GM12872 (cell line): ENCODE measurements around the gene PGAM1.
A peak's percentile ranks its signal among the peaks of the same experiment; 100 is the strongest.

Source experiments
- TF ChIP-seq, protein P1 (sequence below): IDR thresholded peaks from 3 replicates; pipeline ENCODE4 v1.5.1; 2011; ENCODE audit warnings: low read depth, mild to moderate bottlenecking, low read length, moderate library complexity; ENCODE audit not compliant: insufficient read depth

PGAM1 gene

DNA sequence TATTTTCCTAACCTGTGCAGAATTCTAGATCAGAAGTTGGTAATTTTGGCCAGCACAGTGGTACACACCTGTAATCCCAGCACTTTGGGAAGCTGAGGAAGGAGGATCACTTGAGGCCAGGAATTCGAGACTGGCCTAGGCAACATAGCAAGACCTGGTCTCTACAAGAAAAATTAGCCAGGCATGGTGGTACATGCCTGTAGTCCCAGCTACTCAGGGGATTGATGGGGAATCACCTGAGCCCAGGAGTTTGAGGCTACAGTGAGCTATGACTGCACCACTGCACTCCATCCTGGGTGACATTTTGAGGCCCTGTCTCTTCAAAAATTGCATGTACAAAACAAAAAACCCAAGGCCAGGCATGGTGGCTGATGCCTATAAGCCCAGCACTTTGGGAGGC lies 8.6 kb downstream of the PGAM1 start:
- TF ChIP-seq, protein P1, sequence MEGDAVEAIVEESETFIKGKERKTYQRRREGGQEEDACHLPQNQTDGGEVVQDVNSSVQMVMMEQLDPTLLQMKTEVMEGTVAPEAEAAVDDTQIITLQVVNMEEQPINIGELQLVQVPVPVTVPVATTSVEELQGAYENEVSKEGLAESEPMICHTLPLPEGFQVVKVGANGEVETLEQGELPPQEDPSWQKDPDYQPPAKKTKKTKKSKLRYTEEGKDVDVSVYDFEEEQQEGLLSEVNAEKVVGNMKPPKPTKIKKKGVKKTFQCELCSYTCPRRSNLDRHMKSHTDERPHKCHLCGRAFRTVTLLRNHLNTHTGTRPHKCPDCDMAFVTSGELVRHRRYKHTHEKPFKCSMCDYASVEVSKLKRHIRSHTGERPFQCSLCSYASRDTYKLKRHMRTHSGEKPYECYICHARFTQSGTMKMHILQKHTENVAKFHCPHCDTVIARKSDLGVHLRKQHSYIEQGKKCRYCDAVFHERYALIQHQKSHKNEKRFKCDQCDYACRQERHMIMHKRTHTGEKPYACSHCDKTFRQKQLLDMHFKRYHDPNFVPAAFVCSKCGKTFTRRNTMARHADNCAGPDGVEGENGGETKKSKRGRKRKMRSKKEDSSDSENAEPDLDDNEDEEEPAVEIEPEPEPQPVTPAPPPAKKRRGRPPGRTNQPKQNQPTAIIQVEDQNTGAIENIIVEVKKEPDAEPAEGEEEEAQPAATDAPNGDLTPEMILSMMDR, result no peak

DNA sequence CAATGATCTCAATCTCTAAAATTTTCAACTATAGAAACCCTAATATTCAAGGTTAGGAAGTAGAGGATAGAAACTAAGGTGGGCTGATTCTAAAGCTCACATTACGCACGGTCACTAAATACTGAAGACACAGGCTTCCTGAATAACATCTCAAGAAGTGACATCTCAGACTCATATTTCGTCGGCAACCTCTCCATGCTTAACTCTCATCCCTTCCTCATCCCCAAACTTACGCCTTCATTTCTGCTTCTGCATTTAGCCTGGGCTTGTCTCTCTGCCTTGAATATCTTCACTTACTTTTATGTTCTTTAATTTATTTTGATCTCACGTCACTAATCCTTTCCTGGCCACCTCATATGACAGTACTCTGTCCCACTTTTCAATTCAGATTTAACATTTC lies 9.2 kb downstream of the PGAM1 start:
- TF ChIP-seq, protein P1, result no peak

DNA sequence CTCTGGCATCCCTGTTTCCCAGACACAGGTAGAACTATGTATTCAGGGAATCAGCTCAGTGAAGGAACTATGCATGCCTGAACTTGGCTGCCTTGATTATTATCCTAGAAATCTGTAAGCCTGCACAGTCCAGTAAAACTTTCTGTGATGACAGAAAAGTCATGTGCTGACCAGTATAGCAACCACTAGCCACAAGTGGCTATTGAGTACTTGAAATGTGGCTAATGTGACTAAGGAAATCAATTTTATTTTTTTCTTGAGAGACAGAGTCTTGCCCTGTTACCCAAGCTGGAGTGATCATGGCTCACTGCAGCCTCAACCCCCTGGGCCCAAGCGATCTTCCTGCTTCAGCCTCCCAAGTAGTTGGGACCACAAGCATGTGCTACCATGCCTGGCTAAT lies 16.3 kb downstream of the PGAM1 start:
- TF ChIP-seq, protein P1, result no peak

DNA sequence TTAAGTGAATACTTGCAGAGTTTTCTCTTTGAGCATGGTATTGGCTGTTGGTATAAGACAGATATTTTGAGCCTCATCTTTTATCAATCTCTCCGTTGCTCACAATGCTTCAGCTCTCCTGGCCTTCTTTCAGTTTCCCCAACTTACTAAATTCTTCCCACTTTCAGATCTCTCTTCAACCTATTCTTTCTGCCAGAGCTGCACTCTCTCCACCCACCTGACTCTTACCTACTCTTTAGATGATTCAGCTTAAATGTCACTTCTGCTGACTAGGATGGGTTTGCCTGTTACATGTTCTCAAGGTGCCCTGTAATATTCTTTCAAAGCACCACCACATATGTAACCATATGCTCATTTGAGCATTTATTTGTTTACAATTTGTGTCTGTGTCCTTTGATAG lies 18.2 kb downstream of the PGAM1 start:
- TF ChIP-seq, protein P1, result no peak

DNA sequence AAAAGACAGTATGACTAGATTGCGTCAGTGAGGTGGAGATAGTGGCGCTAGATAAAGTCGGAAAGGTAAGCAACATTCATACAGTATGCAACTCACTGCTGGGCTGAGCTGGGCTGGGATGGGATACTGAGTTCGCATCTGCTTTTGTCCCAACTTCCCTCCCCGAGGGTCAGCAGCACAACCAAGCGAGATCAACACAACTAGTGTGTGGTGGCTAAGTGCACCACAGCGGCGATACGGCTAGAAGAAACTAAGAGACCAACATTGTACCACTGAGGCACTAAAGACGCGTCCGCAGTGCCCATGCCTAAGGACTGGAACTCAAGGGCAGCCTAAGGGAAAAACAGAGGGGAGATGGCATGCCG lies 19.3 kb downstream of the PGAM1 start:
- TF ChIP-seq, protein P1, result no peak

DNA sequence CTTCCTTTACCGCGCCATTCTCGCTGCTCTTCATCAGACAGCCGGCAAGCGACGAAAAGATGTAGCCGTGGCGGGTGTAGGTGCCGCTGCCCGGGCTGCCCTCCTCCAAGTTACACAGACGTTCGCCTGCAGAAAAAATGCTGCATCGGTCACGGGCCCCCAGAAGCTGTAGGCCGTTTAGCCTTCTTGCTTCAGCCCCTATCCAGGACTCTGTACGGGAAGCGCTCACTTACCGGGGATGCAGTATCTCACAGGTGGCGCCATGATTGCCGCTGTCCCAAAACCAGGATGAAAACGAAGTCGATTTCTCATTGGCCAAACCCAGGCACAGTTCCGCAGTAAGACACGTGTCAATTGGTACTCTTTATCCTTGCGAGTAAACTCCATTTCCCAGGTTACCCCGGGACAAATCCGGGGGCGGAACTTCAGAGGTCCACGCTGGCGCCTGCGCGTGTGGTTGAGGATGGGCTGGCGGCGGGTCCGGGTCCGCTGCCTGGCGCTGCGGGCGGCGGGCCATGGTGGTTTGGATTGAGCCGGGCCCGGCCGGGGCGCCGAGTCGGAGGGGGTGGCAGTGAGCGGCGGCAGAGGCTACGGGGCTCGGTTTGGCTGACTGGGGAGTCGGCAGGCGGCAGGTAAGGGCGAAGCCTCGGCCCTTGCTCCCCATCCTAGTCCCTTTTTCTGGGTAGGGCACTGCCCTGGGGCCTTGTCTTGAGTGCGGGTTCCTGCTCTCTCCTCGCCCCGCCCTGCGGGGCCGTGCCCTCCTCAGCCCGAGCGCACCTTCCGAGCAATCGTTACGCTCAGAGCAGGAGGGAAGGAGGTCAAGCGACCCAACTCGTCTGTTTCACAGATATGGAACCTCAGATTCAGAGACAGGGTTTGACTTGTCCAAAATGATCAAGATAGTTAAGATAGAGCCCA lies 20.0 kb downstream of the PGAM1 start, which contains the start of the genes EXOSC1 and ZDHHC16:
EXOSC1 (minus strand) TSS at position 285 of the 918 bp plus-strand sequence; CDS start at position 264, 21 bp downstream.
ZDHHC16 (plus strand) TSS at position 454 of the 918 bp plus-strand sequence. CDS start 5,501 bp downstream, outside the sequence.
- TF ChIP-seq, protein P1, result 0 out of 3 replicates have a peak, but pooled peaks have one; percentile 11

DNA sequence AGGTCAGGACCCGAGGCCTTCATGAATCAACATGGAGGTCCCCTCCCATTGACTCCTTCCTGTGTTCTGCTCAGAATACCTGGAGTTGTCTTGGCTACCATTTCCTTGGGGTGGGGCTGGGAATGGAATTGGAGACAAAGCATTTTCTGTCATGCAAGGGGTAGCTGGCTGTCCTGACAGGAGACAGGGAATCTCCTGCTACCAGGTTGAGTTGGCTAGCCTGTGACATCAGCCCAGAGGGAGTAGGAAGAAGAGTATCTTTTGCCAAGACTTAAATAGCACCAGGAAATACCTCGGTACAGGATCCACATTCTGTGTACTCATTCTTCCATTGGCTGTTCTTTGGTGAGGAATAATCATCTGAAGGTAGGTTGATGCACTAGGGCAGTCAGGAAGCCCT lies 24.8 kb downstream of the PGAM1 start:
- TF ChIP-seq, protein P1, result no peak
